Neuronal stem cell (in vitro differentiated cells): ENCODE results near the gene SORCS2.

Source experiments
- DNase-seq: peaks from one replicate; pipeline ENCODE4 v3.0.0-alpha.2; 2013; ENCODE audit warnings: low spot score
- H2AFZ ChIP-seq: one replicate; pipeline ENCODE4 v1.6.1; 2013; ENCODE audit warnings: mild to moderate bottlenecking, low read length, inconsistent platforms
- H2AK5ac ChIP-seq: 2 replicates; pipeline ENCODE4 v1.6.1; 2013; ENCODE audit warnings: low read depth, mild to moderate bottlenecking, inconsistent platforms, low read length, moderate library complexity, mixed read lengths
- H2BK120ac ChIP-seq: 2 replicates; pipeline ENCODE4 v1.6.1; 2013; ENCODE audit warnings: low read depth, mild to moderate bottlenecking, inconsistent platforms, low read length, moderate library complexity, mixed read lengths
- H2BK12ac ChIP-seq: one replicate; pipeline ENCODE4 v1.6.1; 2013; ENCODE audit warnings: low read length, inconsistent platforms
- H2BK15ac ChIP-seq: 2 replicates; pipeline ENCODE4 v1.6.1; 2013; ENCODE audit warnings: mild to moderate bottlenecking, low read length, inconsistent platforms, mixed read lengths
- H2BK5ac ChIP-seq: one replicate; pipeline ENCODE4 v1.6.1; 2013; ENCODE audit warnings: inconsistent platforms, mild to moderate bottlenecking, low read length, moderate library complexity
- H3K14ac ChIP-seq: one replicate; pipeline ENCODE4 v1.6.1; 2013; ENCODE audit warnings: low read length, inconsistent platforms
- H3K18ac ChIP-seq: 2 replicates; pipeline ENCODE4 v1.6.1; 2013; ENCODE audit warnings: low read length, inconsistent platforms
- H3K23ac ChIP-seq: 2 replicates; pipeline ENCODE4 v1.6.1; 2013; ENCODE audit warnings: low read depth, mild to moderate bottlenecking, mixed read lengths, low read length, inconsistent platforms; ENCODE audit not compliant: poor library complexity
- H3K27ac ChIP-seq: replicated peaks from 3 replicates; pipeline ENCODE4 v1.5.1; 2013; ENCODE audit warnings: low read length, inconsistent platforms
- H3K27me3 ChIP-seq, 3 experiments: 2 replicates each; pipeline ENCODE4 v1.6.1; 2013; ENCODE audit warnings: low read length in 3 of 3, mild to moderate bottlenecking in 2 of 3, inconsistent platforms in 1 of 3, low read depth in 1 of 3, mixed read lengths in 1 of 3, moderate library complexity in 1 of 3; ENCODE audit not compliant: control insufficient read depth in 3 of 3, insufficient read depth in 3 of 3
- H3K36me3 ChIP-seq, 2 donors: replicated peaks in 1 of 2; 2 replicates each; pipeline ENCODE4 v1.6.1; 2013; ENCODE audit warnings: low read length in 2 of 2; ENCODE audit not compliant: control insufficient read depth in 2 of 2, insufficient read depth in 2 of 2
- H3K4ac ChIP-seq: 2 replicates; pipeline ENCODE4 v1.6.1; 2013; ENCODE audit warnings: inconsistent platforms, mild to moderate bottlenecking, low read length, moderate library complexity
- H3K4me1 ChIP-seq, 2 donors: 1 replicate in 1 of 2; 2 replicates in 1 of 2; pipeline ENCODE4 v1.6.1; 2013; ENCODE audit warnings: low read length in 2 of 2, low read depth in 1 of 2; ENCODE audit not compliant: control insufficient read depth in 2 of 2, insufficient read depth in 1 of 2
- H3K4me2 ChIP-seq: one replicate; pipeline ENCODE4 v1.6.1; 2013; ENCODE audit warnings: mild to moderate bottlenecking, low read length, inconsistent platforms; ENCODE audit not compliant: insufficient read depth, poor library complexity, severe bottlenecking
- H3K4me3 ChIP-seq, 2 donors: 2 replicates each; pipeline ENCODE4 v1.5.1; 2013; ENCODE audit warnings: low read length in 2 of 2, mild to moderate bottlenecking in 2 of 2, inconsistent platforms in 1 of 2, moderate library complexity in 1 of 2
- H3K79me1 ChIP-seq: one replicate; pipeline ENCODE4 v1.6.1; 2013; ENCODE audit warnings: low read depth, mild to moderate bottlenecking, inconsistent platforms, low read length, moderate library complexity
- H3K9ac ChIP-seq: one replicate; pipeline ENCODE4 v1.6.1; 2013; ENCODE audit warnings: mild to moderate bottlenecking, low read depth, low read length, inconsistent platforms; ENCODE audit not compliant: poor library complexity
- H3K9me3 ChIP-seq, 2 donors: replicated peaks in 1 of 2; 2 replicates each; pipeline versions ENCODE3 to v1.6.1; 2013; ENCODE audit warnings: low read length in 2 of 2, mild to moderate bottlenecking in 2 of 2, inconsistent platforms in 1 of 2, low read depth in 1 of 2, mixed read lengths in 1 of 2, moderate library complexity in 1 of 2; ENCODE audit not compliant: control insufficient read depth in 2 of 2, insufficient read depth in 1 of 2
- H4K8ac ChIP-seq: one replicate; pipeline ENCODE4 v1.6.1; 2013; ENCODE audit warnings: low read depth, mild to moderate bottlenecking, inconsistent platforms, low read length, moderate library complexity
- H4K91ac ChIP-seq: one replicate; pipeline ENCODE4 v1.6.1; 2013; ENCODE audit warnings: low read length, low read depth, mild to moderate bottlenecking, inconsistent platforms; ENCODE audit not compliant: poor library complexity
- WGBS, 2 donors: extraction: QIAGEN DNeasy Blood & Tissue Kit; methylation state at CpG; one replicate each; pipeline ENCODE4 v1.1.7; 2013; ENCODE audit warnings: missing lambda C conversion rate in 2 of 2, mixed read lengths in 1 of 2; ENCODE audit not compliant: insufficient read length in 2 of 2, insufficient replicate concordance in 1 of 2; ENCODE audit errors: extremely low coverage in 2 of 2; 5-methylcytosine and 5-hydroxymethylcytosine counted together

SORCS2 gene

GRCh38 chr4:7248857-7249256 is 56.5 kb downstream of the SORCS2 start:
- Histone ChIP-seq H2BK120ac (no peak overlapping the region), H4K91ac (no peak overlapping the region), H2BK12ac (no peak overlapping the region), H2AFZ (no peak overlapping the region), H4K8ac (no peak overlapping the region), H3K79me1 (no peaks in the 10 kb centered on the region), H3K4me3 (no peak overlapping the region), H2AK5ac (no peak overlapping the region), H3K4me1 (peaks cover 0 to 5% of the 10 kb centered on the region in 2 donors), H3K4me2 (no peak overlapping the region), H3K23ac (no peak overlapping the region), H3K14ac (no peak overlapping the region), H3K9me3 (peaks cover 0 to 2% of the 10 kb centered on the region in 2 donors), H2BK5ac (no peak overlapping the region), H2BK15ac (no peak overlapping the region), H3K27me3 (peaks cover 0 to 2% (median 0%) of the 10 kb centered on the region in 3 experiments), H3K4ac (no peak overlapping the region), H3K18ac (no peak overlapping the region), H3K27ac (no peak overlapping the region), H3K36me3 (no peaks in the 10 kb centered on the region), H3K9ac (no peak overlapping the region)
- no peak for DNase-seq
- no CpG with 5 or more reads among the region's 1 CpG for WGBS, 2 donors

- Histone ChIP-seq H3K27ac (no peak overlapping the region), H4K91ac (no peak overlapping the region), H3K79me1 (no peaks in the 10 kb centered on the region), H3K4me2 (no peak overlapping the region), H2BK120ac (no peak overlapping the region), H4K8ac (no peak overlapping the region), H3K9me3 (peaks cover 0 to 2% of the 10 kb centered on the region in 2 donors), H3K23ac (no peak overlapping the region), H3K9ac (no peak overlapping the region), H3K18ac (no peak overlapping the region), H2AFZ (no peak overlapping the region), H3K4me1 (peaks cover 0 to 5% of the 10 kb centered on the region in 2 donors), H3K36me3 (no peaks in the 10 kb centered on the region), H3K4ac (no peak overlapping the region), H2BK15ac (no peak overlapping the region), H2BK12ac (no peak overlapping the region), H3K14ac (no peak overlapping the region), H3K4me3 (no peak overlapping the region), H2BK5ac (no peak overlapping the region), H3K27me3 (no peaks in the 10 kb centered on the region), H2AK5ac (no peak overlapping the region)
- WGBS, 2 donors, result no CpG with 5 or more reads among the region's 5 CpGs
- no peak for DNase-seq
These were observed 59.0 kb downstream of the SORCS2 start for GRCh38 chr4:7251321-7251720.

- H3K4me3 ChIP-seq, result no peak overlapping the region
- H3K9me3 ChIP-seq, result peaks cover 0 to 2% of the 10 kb centered on the region in 2 donors
- no peak overlapping the region for H2BK5ac ChIP-seq
- H3K4ac ChIP-seq, result no peak overlapping the region
- peaks cover 0 to 5% of the 10 kb centered on the region in 2 donors for H3K4me1 ChIP-seq
- H3K36me3 ChIP-seq, result no peaks in the 10 kb centered on the region
- H3K27ac ChIP-seq, result no peak overlapping the region
- DNase-seq, result no peak
- H2BK12ac ChIP-seq, result no peak overlapping the region
- no peak overlapping the region for H3K9ac ChIP-seq
- peak overlapping the region; percentile 85 for H2AK5ac ChIP-seq
- no peak overlapping the region for H2AFZ ChIP-seq
- H2BK15ac ChIP-seq, result no peak overlapping the region
- H3K79me1 ChIP-seq, result no peaks in the 10 kb centered on the region
- H3K23ac ChIP-seq, result peak overlapping the region; percentile 44
- peak overlapping the region; percentile 71 for H3K14ac ChIP-seq
- H3K18ac ChIP-seq, result peak overlapping the region; percentile 68
- H3K4me2 ChIP-seq, result no peak overlapping the region
- H4K91ac ChIP-seq, result no peak overlapping the region
- H4K8ac ChIP-seq, result no peak overlapping the region
- H2BK120ac ChIP-seq, result peak overlapping the region; percentile 2
- WGBS, 2 donors, result no CpG with 5 or more reads among the region's 7 CpGs
- no peaks in the 10 kb centered on the region for H3K27me3 ChIP-seq
These were observed 59.7 kb downstream of the SORCS2 start for GRCh38 chr4:7252051-7252450.

GRCh38 chr4:7252510-7253340 is 60.4 kb downstream of the SORCS2 start:
- Histone ChIP-seq H3K14ac (no peak overlapping the region), H2AFZ (no peak overlapping the region), H3K79me1 (no peaks in the 10 kb centered on the region), H3K9ac (no peak overlapping the region), H2BK120ac (no peak overlapping the region), H3K9me3 (peaks cover 0 to 4% of the 10 kb centered on the region in 2 donors), H3K27me3 (no peaks in the 10 kb centered on the region), H3K27ac (no peak overlapping the region), H4K91ac (no peak overlapping the region), H3K36me3 (no peaks in the 10 kb centered on the region), H3K4me2 (no peak overlapping the region), H3K4me1 (peaks cover 0 to 5% of the 10 kb centered on the region in 2 donors), H2AK5ac (peak overlapping the region; percentile 11), H4K8ac (no peak overlapping the region), H2BK5ac (no peak overlapping the region), H2BK15ac (no peak overlapping the region), H3K18ac (peak overlapping the region; percentile 44), H3K23ac (peak overlapping the region; percentile 8), H3K4me3 (no peak overlapping the region), H3K4ac (no peak overlapping the region), H2BK12ac (no peak overlapping the region)
- DNase-seq, result no peak
- no CpG with 5 or more reads among the region's 15 CpGs for WGBS, 2 donors
